OCI-LY1 (cell line): ENCODE measurements around the gene ZSCAN23.
"Not testable (repeated sequence)": the region's sequence is repeated elsewhere in the genome, so short reads cannot be mapped to it uniquely, and the experiment has no call there.

Experiments used
- EZH2 ChIP-seq: fragments of 200-600 bp; sonication (generic), shearing (Covaris generic); IDR thresholded peaks from 2 replicates; pipeline ENCODE4 v1.8.0; 2017; ENCODE audit warnings: borderline replicate concordance, mixed run types, mild to moderate bottlenecking, antibody characterized with exemption, low read length, moderate library complexity, mixed read lengths
- TF ChIP-seq, protein P1 (sequence below): fragments of 200-600 bp; sonication (generic), shearing (Covaris generic); IDR thresholded peaks from 2 replicates; pipeline ENCODE4 v1.5.1; 2017; ENCODE audit warnings: mild to moderate bottlenecking, antibody characterized with exemption, low read length, moderate library complexity, mixed read lengths

DNA sequence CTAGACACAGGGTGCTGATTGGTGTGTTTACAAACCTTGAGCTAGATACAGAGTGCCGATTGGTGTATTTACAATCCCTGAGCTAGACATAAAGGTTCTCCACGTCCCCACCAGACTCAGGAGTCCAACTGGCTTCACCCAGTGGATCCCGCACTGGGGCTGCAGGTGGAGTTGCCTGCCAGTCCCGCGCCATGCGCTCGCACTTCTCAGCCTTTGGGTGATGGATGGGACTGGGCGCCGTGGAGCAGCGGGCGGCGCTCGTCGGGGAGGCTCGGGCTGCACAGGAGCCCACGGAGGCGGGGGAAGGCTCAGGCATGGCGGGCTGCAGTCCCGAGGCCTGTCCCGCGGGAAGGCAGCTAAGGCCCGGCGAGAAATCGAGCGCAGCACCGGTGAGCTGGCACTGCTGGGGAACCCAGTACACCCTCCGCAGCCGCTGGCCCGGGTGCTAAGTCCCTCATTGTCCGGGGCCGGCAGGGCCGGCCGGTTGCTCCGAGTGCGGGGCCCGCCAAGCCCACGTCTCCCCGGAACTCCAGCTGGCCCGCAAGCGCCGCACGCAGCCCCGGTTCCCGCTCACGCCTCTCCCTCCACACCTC, 26.0 kb upstream of the ZSCAN23 start:
- TF ChIP-seq, protein P1, sequence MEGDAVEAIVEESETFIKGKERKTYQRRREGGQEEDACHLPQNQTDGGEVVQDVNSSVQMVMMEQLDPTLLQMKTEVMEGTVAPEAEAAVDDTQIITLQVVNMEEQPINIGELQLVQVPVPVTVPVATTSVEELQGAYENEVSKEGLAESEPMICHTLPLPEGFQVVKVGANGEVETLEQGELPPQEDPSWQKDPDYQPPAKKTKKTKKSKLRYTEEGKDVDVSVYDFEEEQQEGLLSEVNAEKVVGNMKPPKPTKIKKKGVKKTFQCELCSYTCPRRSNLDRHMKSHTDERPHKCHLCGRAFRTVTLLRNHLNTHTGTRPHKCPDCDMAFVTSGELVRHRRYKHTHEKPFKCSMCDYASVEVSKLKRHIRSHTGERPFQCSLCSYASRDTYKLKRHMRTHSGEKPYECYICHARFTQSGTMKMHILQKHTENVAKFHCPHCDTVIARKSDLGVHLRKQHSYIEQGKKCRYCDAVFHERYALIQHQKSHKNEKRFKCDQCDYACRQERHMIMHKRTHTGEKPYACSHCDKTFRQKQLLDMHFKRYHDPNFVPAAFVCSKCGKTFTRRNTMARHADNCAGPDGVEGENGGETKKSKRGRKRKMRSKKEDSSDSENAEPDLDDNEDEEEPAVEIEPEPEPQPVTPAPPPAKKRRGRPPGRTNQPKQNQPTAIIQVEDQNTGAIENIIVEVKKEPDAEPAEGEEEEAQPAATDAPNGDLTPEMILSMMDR, result not testable (repeated sequence)
- TF ChIP-seq EZH2, result not testable (repeated sequence)
